ENCODE data around the gene ZNF516. TPM values are rescaled to one million over a fixed set of nuclear protein-coding genes. Genes with fewer than 3 reads are reported as not detected.

ZNF516 gene
- total and polyA plus RNA-seq, 10 of the 15 experiments (the other 5 are each of a cell fraction or from before 2014, with no cell fraction given): 2.0 to 32.0 (median 8.3) TPM

DNA sequence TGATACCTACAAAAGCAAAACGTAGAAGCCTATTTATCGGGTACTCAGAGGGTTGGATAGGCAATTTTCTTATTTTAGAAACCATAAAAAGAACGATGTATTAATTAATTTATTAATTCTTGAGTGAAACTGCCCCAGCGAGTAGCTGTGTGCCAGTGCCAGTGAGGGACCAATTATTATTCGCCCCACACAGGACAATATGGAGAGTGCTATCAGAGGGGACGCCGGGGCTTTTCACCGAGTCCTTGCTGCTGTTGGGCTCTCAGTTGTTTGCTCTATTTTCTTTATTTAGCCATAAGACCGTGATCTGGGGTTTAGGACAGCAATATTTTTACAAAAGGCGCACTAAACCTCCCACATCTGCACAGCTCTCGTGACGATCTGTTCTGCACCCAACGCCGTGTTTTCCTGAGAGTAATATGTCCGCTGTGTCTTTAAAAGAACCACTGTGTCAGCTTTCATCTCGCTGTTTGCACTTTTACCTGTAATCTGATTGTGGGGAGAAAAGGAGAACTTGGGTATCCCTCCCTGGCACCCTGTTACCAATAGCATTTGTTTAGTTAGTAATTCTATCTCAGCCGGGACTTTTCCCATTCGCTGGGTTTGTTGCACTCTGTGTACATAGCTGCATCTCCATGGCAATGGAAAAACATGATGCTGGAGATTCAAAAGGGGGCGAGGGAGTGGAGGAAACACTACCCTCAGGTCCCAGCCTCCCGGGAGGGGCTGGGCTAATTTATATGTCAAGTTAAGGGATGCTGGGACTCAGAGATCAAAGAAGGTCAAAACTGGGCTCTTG, 30.1 kb upstream of the ZNF516 start:
- H3K9me3 ChIP-seq (replicated peaks; ENCODE audit: control insufficient read depth, insufficient read depth, low read length): no peaks in the 10 kb centered on the region
- in situ Hi-C loops (cut with MboI): no loop called here
- POLR2A ChIA-PET: no interaction called here
- H3K27ac ChIP-seq (ENCODE audit: control insufficient read depth, insufficient read depth): no peak overlapping the region
- no peaks in the 10 kb centered on the region for H3K36me3 ChIP-seq (ENCODE audit: control insufficient read depth in 2 of 2, insufficient read depth in 2 of 2, low read length in 1 of 2)
- no peak for TF ChIP-seq PAX8 (IDR thresholded peaks at IDR 0.05)
- no peak for TF ChIP-seq ASH2L (IDR thresholded peaks at IDR 0.05; ENCODE audit: borderline replicate concordance, low read depth)
- TF ChIP-seq STAT3 (IDR thresholded peaks at IDR 0.05; ENCODE audit: low read depth, low read length): no peak
- TF ChIP-seq, protein P1, sequence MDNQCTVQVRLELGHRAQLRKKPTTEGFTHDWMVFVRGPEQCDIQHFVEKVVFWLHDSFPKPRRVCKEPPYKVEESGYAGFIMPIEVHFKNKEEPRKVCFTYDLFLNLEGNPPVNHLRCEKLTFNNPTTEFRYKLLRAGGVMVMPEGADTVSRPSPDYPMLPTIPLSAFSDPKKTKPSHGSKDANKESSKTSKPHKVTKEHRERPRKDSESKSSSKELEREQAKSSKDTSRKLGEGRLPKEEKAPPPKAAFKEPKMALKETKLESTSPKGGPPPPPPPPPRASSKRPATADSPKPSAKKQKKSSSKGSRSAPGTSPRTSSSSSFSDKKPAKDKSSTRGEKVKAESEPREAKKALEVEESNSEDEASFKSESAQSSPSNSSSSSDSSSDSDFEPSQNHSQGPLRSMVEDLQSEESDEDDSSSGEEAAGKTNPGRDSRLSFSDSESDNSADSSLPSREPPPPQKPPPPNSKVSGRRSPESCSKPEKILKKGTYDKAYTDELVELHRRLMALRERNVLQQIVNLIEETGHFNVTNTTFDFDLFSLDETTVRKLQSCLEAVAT (IDR thresholded peaks at IDR 0.05): no peak
- TF ChIP-seq EED (IDR thresholded peaks at IDR 0.05; ENCODE audit: low read depth): no peak
- H3K79me2 ChIP-seq (ENCODE audit: control insufficient read depth, insufficient read depth, low read length): no peaks in the 10 kb centered on the region; the same call in 1 of the 2 replicates
- CTCF ChIA-PET: no interaction called here
- peak overlapping the region; percentile 51; the same call in 1 of the 2 replicates for H3K4me2 ChIP-seq (ENCODE audit: control insufficient read depth, insufficient read depth)
- no peak for DNase-seq (ENCODE audit: low read depth, low spot score)
- no peak overlapping the region for H3K4me3 ChIP-seq
- ATAC-seq: no peak
- 56% methylated on average over 20 of the region's 20 CpGs for WGBS (ENCODE audit: insufficient coverage, insufficient replicate concordance, low lambda C conversion rate, missing lambda C conversion rate)
- FAIRE-seq: no peak
- intact Hi-C loops (cut with micrococcal nuclease; ENCODE audit: unreplicated experiment): no loop called here
- H3K4me1 ChIP-seq (ENCODE audit: control insufficient read depth, insufficient read depth, low read length): peaks cover 6% of the 10 kb centered on the region; the same call in 1 of the 2 replicates
- no peaks in the 10 kb centered on the region for H3K27me3 ChIP-seq (replicated peaks in 1 of 2; ENCODE audit: control insufficient read depth in 2 of 2, insufficient read depth in 2 of 2, low read length in 1 of 2)
- SMC1A ChIA-PET (ENCODE audit: uncharacterized antibody, unreplicated experiment): no interaction called here
- RAD21 ChIA-PET (ENCODE audit: unreplicated experiment): no interaction called here
- H2AFZ ChIP-seq (ENCODE audit: control insufficient read depth, low read depth, low read length): peak overlapping the region; percentile 52
- no peak overlapping the region for H3K9ac ChIP-seq (ENCODE audit: control insufficient read depth, insufficient read depth, low read length)
- H4K20me1 ChIP-seq (ENCODE audit: control insufficient read depth, insufficient read depth): no peaks in the 10 kb centered on the region
- BruUV-seq (replicated peaks): no TSS peak

DNA sequence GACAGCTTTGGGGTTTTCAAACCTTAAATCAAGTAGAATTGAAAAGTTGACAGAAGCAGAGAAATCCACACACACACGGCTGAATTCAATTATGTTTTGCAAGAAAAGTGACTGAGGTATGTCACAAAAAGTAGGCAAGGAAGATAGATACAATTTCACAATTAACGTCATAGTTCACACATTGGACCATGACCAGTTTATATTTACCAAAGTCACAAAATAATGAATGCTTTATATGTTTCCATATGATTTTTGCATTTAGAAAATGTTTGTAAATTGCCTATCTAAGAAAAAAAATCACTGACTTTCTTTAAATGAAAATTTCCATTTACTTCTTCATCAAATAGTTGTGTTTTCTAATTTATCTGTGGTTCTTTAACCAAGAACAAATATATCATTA, 29.4 kb upstream of the ZNF516 start:
- 2% methylated on average over 2 of the region's 2 CpGs for WGBS (ENCODE audit: insufficient coverage, insufficient replicate concordance, low lambda C conversion rate, missing lambda C conversion rate)
- intact Hi-C loops (cut with micrococcal nuclease; ENCODE audit: unreplicated experiment): no loop called here

More for the DNA sequence above, 29.4 kb upstream of the ZNF516 start:
- ChIA-PET CTCF (no interaction called here), POLR2A (no interaction called here), RAD21 (ENCODE audit: unreplicated experiment) (no interaction called here), SMC1A (ENCODE audit: uncharacterized antibody, unreplicated experiment) (no interaction called here)
- Histone ChIP-seq H3K27ac (ENCODE audit: control insufficient read depth, insufficient read depth) (no peak overlapping the region), H3K9ac (ENCODE audit: control insufficient read depth, insufficient read depth, low read length) (no peak overlapping the region), H3K79me2 (ENCODE audit: control insufficient read depth, insufficient read depth, low read length) (no peaks in the 10 kb centered on the region; the same call in 1 of the 2 replicates), H3K4me3 (no peak overlapping the region), H3K4me1 (ENCODE audit: control insufficient read depth, insufficient read depth, low read length) (peaks cover 6% of the 10 kb centered on the region; the same call in 1 of the 2 replicates), H3K27me3 (replicated peaks in 1 of 2; ENCODE audit: control insufficient read depth in 2 of 2, insufficient read depth in 2 of 2, low read length in 1 of 2) (no peaks in the 10 kb centered on the region), H3K4me2 (ENCODE audit: control insufficient read depth, insufficient read depth) (no peak overlapping the region), H3K36me3 (ENCODE audit: control insufficient read depth in 2 of 2, insufficient read depth in 2 of 2, low read length in 1 of 2) (no peaks in the 10 kb centered on the region), H3K9me3 (replicated peaks; ENCODE audit: control insufficient read depth, insufficient read depth, low read length) (no peaks in the 10 kb centered on the region), H2AFZ (ENCODE audit: control insufficient read depth, low read depth, low read length) (no peak overlapping the region), H4K20me1 (ENCODE audit: control insufficient read depth, insufficient read depth) (no peaks in the 10 kb centered on the region)
- no TSS peak for BruUV-seq (replicated peaks)
- FAIRE-seq: no peak
- TF ChIP-seq HSF1 (IDR thresholded peaks at IDR 0.05; ENCODE audit: low read depth, low read length) (no peak), ATF3 (IDR thresholded peaks at IDR 0.05; ENCODE audit: borderline replicate concordance, extremely low read depth, low read depth, low read length) (no peak), STAT3 (IDR thresholded peaks at IDR 0.05; ENCODE audit: low read depth, low read length) (no peak)
- TF ChIP-seq, protein P2, sequence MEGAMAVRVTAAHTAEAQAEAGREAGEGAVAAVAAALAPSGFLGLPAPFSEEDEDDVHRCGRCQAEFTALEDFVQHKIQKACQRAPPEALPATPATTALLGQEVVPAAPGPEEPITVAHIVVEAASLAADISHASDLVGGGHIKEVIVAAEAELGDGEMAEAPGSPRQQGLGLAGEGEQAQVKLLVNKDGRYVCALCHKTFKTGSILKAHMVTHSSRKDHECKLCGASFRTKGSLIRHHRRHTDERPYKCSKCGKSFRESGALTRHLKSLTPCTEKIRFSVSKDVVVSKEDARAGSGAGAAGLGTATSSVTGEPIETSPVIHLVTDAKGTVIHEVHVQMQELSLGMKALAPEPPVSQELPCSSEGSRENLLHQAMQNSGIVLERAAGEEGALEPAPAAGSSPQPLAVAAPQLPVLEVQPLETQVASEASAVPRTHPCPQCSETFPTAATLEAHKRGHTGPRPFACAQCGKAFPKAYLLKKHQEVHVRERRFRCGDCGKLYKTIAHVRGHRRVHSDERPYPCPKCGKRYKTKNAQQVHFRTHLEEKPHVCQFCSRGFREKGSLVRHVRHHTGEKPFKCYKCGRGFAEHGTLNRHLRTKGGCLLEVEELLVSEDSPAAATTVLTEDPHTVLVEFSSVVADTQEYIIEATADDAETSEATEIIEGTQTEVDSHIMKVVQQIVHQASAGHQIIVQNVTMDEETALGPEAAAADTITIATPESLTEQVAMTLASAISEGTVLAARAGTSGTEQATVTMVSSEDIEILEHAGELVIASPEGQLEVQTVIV (IDR thresholded peaks at IDR 0.05; ENCODE audit: borderline replicate concordance, partially characterized antibody): no peak
- in situ Hi-C loops (cut with MboI): no loop called here
- no peak for ATAC-seq
- no peak for DNase-seq (ENCODE audit: low read depth, low spot score)

All from GM12878 (cell line).